HG03342 (cell line): ENCODE results near the gene ALDH8A1.

Source experiments
- ATAC-seq: cut with Tn5 transposase; IDR thresholded peaks from one replicate; pipeline ENCODE4 v1.9.1; 2021; ENCODE audit warnings: mild to moderate bottlenecking, moderate library complexity; ENCODE audit not compliant: unreplicated experiment

The ALDH8A1 gene

GRCh38 chr6:134873500-134874388 lies 76.2 kb downstream of the ALDH8A1 start:
- ATAC-seq = peak; percentile 39

GRCh38 chr6:134870677-134871498 lies 79.0 kb downstream of the ALDH8A1 start:
- peak; percentile 90 for ATAC-seq

- no peak for ATAC-seq
Observed at GRCh38 chr6:134868812-134869211, 81.1 kb downstream of the ALDH8A1 start.
